Ishikawa (cell line): Measurements from ENCODE around the gene ACSM6.

Source experiments
- CEBPB ChIP-seq: IDR thresholded peaks from 2 replicates; pipeline ENCODE4 v1.6.1; 2012
- EP300 ChIP-seq: IDR thresholded peaks from 2 replicates; pipeline ENCODE4 v1.6.1; 2012; ENCODE audit warnings: borderline replicate concordance
- FOXM1 ChIP-seq: IDR thresholded peaks from 2 replicates; pipeline ENCODE4 v1.6.1; 2012; ENCODE audit warnings: low read depth, borderline replicate concordance
- NFIC ChIP-seq: IDR thresholded peaks from 2 replicates; pipeline ENCODE4 v1.6.1; 2012
- RAD21 ChIP-seq: IDR thresholded peaks from 2 replicates; pipeline ENCODE4 v1.6.1; 2012; ENCODE audit warnings: low read depth
- REST ChIP-seq: IDR thresholded peaks from 2 replicates; pipeline ENCODE4 v1.6.1; 2012; ENCODE audit warnings: low read depth, mild to moderate bottlenecking
- TEAD4 ChIP-seq: IDR thresholded peaks from 2 replicates; pipeline ENCODE4 v1.6.1; 2012
- USF1 ChIP-seq: IDR thresholded peaks from 2 replicates; pipeline ENCODE4 v1.6.1; 2012
- YY1 ChIP-seq: IDR thresholded peaks from 2 replicates; pipeline ENCODE4 v1.6.1; 2012; ENCODE audit warnings: low read depth

- TF ChIP-seq RAD21 (no peak), YY1 (no peak), EP300 (no peak), TEAD4 (no peak), REST (no peak), USF1 (no peak), CEBPB (no peak), FOXM1 (no peak), NFIC (no peak)
These were observed 82.5 kb downstream of the ACSM6 start for GRCh38 chr10:95276367-95277200.
